Prostate gland (tissue), 2 donors: ENCODE measurements around the gene SNX25. TPM values are rescaled to one million over a fixed set of nuclear protein-coding genes. Genes with fewer than 3 reads are reported as not detected.

Experiments used
- DNase-seq: peaks from one replicate; pipeline ENCODE4 v3.0.0-alpha.2; 2019; ENCODE audit warnings: low spot score
- H3K27ac ChIP-seq, 2 donors: fragments of 200-600 bp; sonication (generic); 2 replicates each; pipeline ENCODE4 v1.5.1; 2017 to 2019
- H3K27me3 ChIP-seq: fragments of 200-600 bp; sonication (generic); replicated peaks from 2 replicates; pipeline ENCODE4 v1.5.1; 2019; ENCODE audit not compliant: insufficient read depth
- H3K36me3 ChIP-seq, 2 donors: fragments of 200-600 bp; sonication (generic); 1 replicate in 1 of 2; 2 replicates in 1 of 2; pipeline versions ENCODE4 v1.5.1 to v1.8.1; 2017 to 2019
- H3K4me1 ChIP-seq: fragments of 200-600 bp; sonication (generic); replicated peaks from 2 replicates; pipeline ENCODE4 v1.5.1; 2019
- H3K4me3 ChIP-seq, 2 donors: fragments of 200-600 bp; sonication (generic); 2 replicates each; pipeline ENCODE4 v1.5.1; 2017 to 2019
- H3K9me3 ChIP-seq: fragments of 200-600 bp; sonication (generic); 2 replicates; pipeline ENCODE4 v1.5.1; 2017
- CTCF ChIP-seq, 4 experiments: fragments of 200-600 bp in 2 of 4; fragments of 450-650 bp in 2 of 4; sonication (generic) in 2 of 4; IDR thresholded peaks; 1 replicate in 3 of 4; 2 replicates in 1 of 4; pipeline ENCODE4 v1.5.1; 2016 to 2019; ENCODE audit warnings: antibody characterized with exemption in 4 of 4, mild to moderate bottlenecking in 2 of 4, moderate library complexity in 2 of 4
- POLR2A ChIP-seq: fragments of 450-650 bp; IDR thresholded peaks from one replicate; pipeline ENCODE4 v1.6.1; 2016; ENCODE audit warnings: antibody characterized with exemption, mild to moderate bottlenecking
- POLR2AphosphoS5 ChIP-seq: sonication (generic); formaldehyde crosslinking; IDR thresholded peaks from one replicate; pipeline ENCODE4 v1.6.1; 2017; ENCODE audit warnings: antibody characterized with exemption
- WGBS: methylation state at CpG from one replicate; pipeline ENCODE4 v1.1.5; 2018; 5-methylcytosine and 5-hydroxymethylcytosine counted together
- intact Hi-C: fragments of 100-400 bp; cut with DNase I; formaldehyde crosslinking; loops from one replicate; pipeline ENCODE4 v1.14.2; 2022
- total RNA-seq, 2 donors: library from RNA; depleted of rRNA; stranded (reverse); fragments of >200 nt; gene quantifications; one replicate each; pipeline ENCODE4 v1.1.0, GENCODE V29; 2016

The SNX25 gene
- total RNA-seq, 2 donors from 2014 or later: 26.4 to 49.5 TPM

- H3K4me1 ChIP-seq: peaks cover 7% of the 10 kb centered on the region
- no peaks in the 10 kb centered on the region for H3K9me3 ChIP-seq
- WGBS: 87% methylated on average over 4 of the region's 4 CpGs
- no peaks in the 10 kb centered on the region for H3K36me3 ChIP-seq
- no peak overlapping the region for H3K27ac ChIP-seq
- DNase-seq: no peak
- no peaks in the 10 kb centered on the region for H3K27me3 ChIP-seq
- H3K4me3 ChIP-seq: no peak overlapping the region
- intact Hi-C loops: loop anchor here (5.0 kb wide), 2 partner anchors 183 to 253 kb away; partner anchors contain the start of genes ANKRD37 and LRP2BP
- no peak for TF ChIP-seq POLR2A
- no peak for TF ChIP-seq CTCF (IDR thresholded peaks at IDR 0.05)
- TF ChIP-seq POLR2AphosphoS5: no peak
Measured at GRCh38 chr4:185213877-185214276, 4.5 kb downstream of the SNX25 start.

GRCh38 chr4:185215261-185215660, 5.9 kb downstream of the SNX25 start:
- no peak overlapping the region for H3K27ac ChIP-seq
- 80% methylated on average over 2 of the region's 2 CpGs for WGBS

GRCh38 chr4:185217408-185217975, 8.1 kb downstream of the SNX25 start:
- WGBS: 84% methylated on average over 6 of the region's 6 CpGs
- intact Hi-C loops: no loop called here
- TF ChIP-seq CTCF (IDR thresholded peaks at IDR 0.05) (no peak), POLR2A (no peak), POLR2AphosphoS5 (no peak)
- Histone ChIP-seq H3K27me3 (no peaks in the 10 kb centered on the region), H3K4me3 (no peak overlapping the region), H3K4me1 (no peaks in the 10 kb centered on the region), H3K36me3 (no peaks in the 10 kb centered on the region), H3K27ac (no peak overlapping the region), H3K9me3 (no peaks in the 10 kb centered on the region)
- no peak for DNase-seq

More at GRCh38 chr4:185215261-185215660, 5.9 kb downstream of the SNX25 start:
- H3K27me3 ChIP-seq: no peaks in the 10 kb centered on the region
- DNase-seq: no peak
- no peak overlapping the region for H3K4me3 ChIP-seq
- intact Hi-C loops: no loop called here
- H3K9me3 ChIP-seq: no peaks in the 10 kb centered on the region
- H3K36me3 ChIP-seq: no peaks in the 10 kb centered on the region
- H3K4me1 ChIP-seq: peaks cover 7% of the 10 kb centered on the region
- TF ChIP-seq POLR2AphosphoS5 (no peak), POLR2A (no peak), CTCF (IDR thresholded peaks at IDR 0.05) (no peak)

GRCh38 chr4:185218312-185218711, 8.9 kb downstream of the SNX25 start:
- Histone ChIP-seq H3K9me3 (no peaks in the 10 kb centered on the region), H3K27me3 (no peaks in the 10 kb centered on the region), H3K4me3 (no peak overlapping the region), H3K4me1 (no peaks in the 10 kb centered on the region), H3K27ac (no peak overlapping the region), H3K36me3 (no peaks in the 10 kb centered on the region)
- intact Hi-C loops: no loop called here
- TF ChIP-seq POLR2A: no peak
- no peak for TF ChIP-seq CTCF (IDR thresholded peaks at IDR 0.05)
- no peak for TF ChIP-seq POLR2AphosphoS5
- no peak for DNase-seq
- 91% methylated on average over 2 of the region's 2 CpGs for WGBS
